GM18511 (cell line): ENCODE measurements around the gene TMUB2.

Experiments
- ATAC-seq: cut with Tn5 transposase; IDR thresholded peaks from one replicate; pipeline ENCODE4 v1.9.1; 2021; ENCODE audit warnings: mild to moderate bottlenecking, moderate library complexity; ENCODE audit not compliant: unreplicated experiment

TMUB2 gene

DNA sequence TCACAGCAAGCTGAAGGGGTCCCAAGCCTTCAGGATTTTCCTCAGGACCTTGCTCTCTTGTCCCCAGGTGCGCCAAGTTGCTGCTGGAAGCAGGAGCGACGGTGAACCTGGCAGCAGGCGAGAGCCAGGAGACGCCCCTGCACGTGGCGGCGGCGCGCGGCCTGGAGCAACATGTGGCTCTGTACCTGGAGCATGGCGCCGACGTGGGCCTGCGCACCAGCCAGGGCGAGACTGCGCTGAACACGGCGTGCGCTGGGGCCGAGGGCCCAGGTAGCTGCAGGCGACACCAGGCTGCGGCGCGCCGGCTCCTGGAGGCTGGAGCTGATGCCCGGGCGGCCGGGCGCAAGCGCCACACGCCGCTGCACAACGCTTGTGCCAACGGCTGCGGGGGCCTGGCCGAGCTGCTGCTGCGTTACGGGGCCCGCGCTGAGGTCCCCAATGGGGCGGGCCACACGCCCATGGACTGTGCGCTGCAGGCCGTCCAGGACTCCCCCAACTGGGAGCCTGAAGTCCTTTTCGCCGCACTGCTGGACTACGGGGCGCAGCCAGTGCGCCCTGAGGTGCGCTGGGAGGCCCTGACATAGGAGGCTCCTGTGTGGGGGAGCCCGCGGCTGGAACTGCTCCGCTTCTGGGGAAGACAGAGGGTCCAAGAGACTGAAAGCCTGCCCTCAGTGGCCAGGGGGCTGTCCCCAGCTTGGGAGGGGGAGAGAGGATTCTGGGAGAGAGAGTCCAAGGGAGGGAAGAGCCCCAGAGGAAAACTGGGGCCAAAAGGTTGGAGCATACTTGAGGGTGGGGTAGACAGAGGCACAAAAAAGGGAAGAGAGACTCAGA lies 9.9 kb upstream of the TMUB2 start:
- ATAC-seq, result no peak

DNA sequence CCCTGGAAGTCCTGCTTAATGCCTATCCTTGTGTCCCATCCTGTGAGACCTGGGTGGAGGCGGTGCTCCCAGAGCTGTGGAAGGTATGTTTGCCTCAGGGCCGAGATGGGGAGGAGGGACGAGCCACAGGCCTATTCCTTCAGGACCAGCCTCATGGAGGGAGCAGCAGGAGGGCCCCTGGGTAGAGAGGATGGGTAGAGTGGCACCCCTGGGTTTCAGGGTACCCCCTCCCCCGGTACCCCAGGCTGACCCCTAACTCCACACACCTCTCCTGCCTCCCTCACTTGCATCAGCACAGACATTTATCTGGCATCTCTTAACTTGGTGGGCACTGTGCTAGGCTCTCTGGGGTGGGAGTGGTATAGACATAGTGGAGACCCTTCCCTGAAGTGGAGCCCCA lies 9.1 kb upstream of the TMUB2 start:
- ATAC-seq, result no peak

- ATAC-seq, result no peak
Measured at GRCh38 chr17:44178133-44178532, 8.6 kb upstream of the TMUB2 start.

GRCh38 chr17:44183024-44183423 lies 3.7 kb upstream of the TMUB2 start:
- no peak for ATAC-seq

DNA sequence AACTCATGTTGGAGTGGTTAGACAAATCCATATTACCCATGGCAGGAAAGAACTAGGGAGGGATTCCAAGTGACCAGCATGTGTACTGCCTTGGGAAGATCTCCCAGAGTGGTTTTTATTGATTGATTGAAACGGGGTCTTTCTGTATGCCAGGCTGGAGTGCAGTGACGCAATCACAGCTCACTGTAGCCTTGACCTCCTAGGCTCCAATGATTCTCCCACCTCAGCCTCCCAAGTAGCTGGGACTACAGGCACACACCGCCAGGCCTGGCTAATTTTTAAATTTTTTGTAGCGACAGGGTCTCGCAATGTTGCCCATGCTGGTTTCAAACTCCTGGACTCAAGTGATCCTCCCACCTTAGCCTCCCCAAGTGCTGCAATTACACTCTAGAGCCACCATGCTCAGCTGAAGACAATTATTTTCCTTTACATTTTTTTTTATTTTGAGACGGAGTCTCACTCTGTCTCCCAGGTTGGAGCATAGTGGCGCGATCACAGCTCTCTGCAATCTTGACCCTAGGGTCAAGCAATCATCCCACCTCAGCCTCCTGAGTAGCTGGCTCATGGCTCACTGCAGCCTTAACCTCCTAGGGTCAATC lies 2.5 kb upstream of the TMUB2 start:
- ATAC-seq, result no peak

DNA sequence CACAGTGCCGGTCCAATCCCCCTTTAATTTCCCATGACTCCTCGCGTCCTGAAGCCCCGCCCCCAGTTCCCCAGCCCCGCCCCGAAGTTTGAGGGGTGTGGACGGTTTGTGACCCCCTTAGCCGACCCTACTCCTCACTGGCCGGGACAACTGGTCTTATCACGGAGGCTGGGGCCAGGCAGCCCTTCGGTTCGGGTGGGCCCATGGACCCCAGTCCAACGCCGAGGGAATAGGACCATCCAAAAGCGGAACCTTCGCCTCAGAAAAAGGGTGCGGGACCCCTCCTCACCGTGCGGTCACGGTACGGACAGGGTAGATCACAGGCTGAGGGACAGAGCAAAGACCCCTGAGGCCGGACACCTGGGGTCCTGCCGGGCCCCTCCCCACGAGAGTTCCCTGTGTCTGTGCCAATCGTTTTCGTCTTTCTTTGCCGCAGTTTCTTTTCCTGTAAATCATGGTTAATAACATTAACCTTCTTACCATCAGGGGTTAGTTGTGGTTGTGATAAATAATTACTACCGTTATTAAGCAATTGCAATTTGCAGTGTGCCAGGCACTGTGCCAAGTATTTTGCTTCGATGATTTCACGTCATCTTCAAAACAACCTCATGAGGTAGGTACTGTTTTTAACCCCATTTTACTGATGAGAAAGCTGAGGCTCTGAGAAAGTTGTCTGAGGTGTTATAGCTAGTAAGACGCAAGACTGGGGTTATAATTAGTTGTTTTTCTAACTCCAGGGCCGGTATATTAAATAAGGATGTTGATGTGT lies 543 bp downstream of the TMUB2 start:
- peak; percentile 60 for ATAC-seq

DNA sequence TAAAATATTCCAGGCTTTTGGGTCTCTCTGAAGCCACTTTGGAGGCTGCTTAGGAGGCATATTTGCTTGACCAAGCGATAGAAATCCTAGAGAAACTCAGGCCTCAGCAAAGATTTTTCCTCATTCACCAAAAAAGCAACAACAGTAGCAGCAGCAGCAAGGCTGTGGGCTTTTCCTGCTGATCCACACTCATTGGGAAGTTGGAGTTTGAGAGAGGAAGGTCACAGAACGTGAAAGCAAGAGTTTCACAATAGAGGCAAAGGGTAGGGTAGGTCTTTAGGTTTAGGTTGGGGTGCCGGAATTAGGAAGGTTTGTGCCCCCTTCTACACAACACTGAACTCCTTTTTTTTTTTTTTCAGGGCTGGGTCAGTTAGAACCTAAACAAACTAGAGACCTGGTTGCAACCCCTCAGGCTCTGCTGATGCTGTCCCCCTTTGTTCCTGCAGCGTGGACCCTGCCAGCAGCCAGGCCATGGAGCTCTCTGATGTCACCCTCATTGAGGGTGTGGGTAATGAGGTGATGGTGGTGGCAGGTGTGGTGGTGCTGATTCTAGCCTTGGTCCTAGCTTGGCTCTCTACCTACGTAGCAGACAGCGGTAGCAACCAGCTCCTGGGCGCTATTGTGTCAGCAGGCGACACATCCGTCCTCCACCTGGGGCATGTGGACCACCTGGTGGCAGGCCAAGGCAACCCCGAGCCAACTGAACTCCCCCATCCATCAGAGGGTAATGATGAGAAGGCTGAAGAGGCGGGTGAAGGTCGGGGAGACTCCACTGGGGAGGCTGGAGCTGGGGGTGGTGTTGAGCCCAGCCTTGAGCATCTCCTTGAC lies 2.0 kb downstream of the TMUB2 start:
- no peak for ATAC-seq

DNA sequence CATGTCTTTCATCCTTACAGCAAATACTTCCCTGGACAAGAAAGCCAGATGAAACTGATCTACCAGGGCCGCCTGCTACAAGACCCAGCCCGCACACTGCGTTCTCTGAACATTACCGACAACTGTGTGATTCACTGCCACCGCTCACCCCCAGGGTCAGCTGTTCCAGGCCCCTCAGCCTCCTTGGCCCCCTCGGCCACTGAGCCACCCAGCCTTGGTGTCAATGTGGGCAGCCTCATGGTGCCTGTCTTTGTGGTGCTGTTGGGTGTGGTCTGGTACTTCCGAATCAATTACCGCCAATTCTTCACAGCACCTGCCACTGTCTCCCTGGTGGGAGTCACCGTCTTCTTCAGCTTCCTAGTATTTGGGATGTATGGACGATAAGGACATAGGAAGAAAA lies 3.7 kb downstream of the TMUB2 start:
- ATAC-seq, result no peak

DNA sequence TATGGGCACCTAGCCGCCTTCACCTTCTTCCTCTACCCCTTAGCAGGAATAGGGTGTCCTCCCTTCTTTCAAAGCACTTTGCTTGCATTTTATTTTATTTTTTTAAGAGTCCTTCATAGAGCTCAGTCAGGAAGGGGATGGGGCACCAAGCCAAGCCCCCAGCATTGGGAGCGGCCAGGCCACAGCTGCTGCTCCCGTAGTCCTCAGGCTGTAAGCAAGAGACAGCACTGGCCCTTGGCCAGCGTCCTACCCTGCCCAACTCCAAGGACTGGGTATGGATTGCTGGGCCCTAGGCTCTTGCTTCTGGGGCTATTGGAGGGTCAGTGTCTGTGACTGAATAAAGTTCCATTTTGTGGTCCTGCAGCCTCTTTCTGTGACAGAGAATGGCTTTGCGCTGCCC lies 4.6 kb downstream of the TMUB2 start:
- no peak for ATAC-seq

- no peak for ATAC-seq
Measured at GRCh38 chr17:44191941-44192496, 5.2 kb downstream of the TMUB2 start.

- no peak for ATAC-seq
Measured at GRCh38 chr17:44192750-44193149, 6.0 kb downstream of the TMUB2 start.

DNA sequence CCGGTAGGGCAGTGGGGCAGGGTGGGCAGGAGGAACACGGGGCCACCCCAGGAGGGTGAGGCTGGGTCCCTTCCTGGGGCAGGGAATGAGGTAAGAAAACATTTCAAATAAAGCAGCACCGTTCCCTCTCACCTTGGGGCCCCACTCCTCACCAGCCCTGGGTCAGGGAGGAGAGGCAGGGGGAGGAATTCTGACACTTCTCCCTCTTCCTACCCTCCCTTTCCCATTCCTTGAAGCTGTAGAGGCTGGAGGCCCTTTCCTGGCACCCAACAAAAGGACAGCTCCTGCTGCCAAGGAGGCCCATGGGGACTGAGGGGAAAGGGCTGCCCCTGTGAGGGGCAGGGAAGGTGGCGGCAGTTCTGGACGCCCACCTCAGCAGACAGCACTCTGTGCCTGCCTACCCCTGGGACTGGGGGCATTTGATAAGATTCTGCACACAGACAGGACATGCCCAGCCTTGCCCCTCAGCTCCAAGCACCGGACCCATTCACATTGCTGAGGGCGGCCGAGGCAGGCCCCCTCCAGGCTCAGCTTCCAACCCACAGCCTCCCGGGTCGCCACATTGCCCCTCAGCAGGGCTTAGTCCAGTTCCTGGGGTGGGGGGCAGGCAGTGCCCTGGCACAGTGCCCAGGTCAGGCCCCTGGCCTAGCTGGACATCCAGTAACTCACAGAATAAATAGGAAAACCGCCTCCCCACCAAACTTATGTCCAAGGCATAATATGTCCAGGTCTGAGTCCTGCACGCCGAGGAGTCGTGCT lies 6.7 kb downstream of the TMUB2 start:
- ATAC-seq, result no peak

DNA sequence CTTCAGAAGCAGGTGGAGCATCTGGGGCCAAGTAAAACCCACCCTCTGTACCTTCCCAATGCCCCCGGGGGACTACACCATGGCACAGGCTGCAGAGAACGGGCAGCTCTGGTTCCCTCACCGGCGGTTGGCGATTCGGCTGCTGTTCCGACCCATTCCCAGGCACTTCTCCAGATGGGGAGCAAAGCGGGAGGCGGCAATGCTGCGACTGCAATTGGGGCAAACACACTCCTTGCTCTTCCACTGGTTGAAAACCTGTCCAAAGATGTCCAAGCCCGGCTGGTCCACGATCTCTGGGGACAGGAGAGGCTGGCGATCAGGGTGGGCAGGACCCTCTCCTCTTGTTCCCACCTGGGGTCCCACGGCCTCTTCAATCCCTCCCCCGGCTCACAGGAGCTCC lies 10.3 kb downstream of the TMUB2 start:
- ATAC-seq, result no peak

- ATAC-seq, result no peak
Measured at GRCh38 chr17:44197980-44198720, 11.4 kb downstream of the TMUB2 start.

GRCh38 chr17:44198721-44199552 lies 12.2 kb downstream of the TMUB2 start:
- ATAC-seq, result peak; percentile 30

DNA sequence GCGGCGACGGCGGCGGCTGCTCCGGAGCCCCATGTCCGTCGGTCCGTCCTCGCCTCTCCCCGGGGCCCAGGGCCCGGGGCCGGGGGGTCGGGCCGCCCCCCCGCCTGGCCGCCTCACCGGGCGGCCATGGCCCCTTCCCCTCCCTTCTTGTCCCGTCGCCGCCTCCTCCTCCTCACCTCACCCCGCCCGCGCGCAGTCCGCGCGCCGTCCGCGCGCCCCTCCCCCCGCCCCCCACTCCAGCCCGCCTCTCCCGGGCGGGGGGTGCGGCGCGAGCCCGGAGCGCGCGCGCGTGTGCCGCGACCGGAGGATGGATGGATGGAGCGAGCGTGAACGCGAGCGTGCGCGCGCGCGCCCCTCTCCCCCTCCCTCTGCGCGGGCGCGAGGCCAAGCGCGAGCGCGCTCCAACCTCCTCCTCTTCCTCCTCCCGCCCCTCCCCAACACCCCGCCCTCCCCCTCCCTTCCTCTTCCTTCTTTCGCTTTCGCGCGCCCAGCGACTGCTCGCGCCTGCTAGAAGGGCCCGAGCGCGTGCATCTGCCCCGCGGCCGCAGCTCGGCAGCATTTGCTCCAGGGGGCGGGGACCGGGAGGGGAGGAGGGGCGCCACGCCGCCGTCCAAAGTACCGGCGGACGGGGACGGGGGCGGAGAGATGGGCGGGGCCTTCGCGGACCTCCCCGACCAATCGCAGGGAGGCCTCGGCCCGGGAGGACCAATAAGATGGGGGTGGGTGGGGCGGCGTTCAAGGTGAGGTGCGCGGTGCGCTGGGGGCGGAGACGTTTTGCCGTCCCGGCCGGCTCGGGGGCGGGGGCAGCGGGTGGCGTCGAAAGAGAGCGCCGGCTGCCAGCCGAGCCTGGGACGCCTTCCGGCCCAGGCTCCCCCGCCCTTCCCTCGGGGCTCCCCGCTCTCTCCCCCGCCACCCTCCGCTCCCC lies 13.0 kb downstream of the TMUB2 start, which contains the start of gene ATXN7L3:
ATXN7L3 (minus strand) TSS at position 332 of the 925 bp plus-strand sequence. CDS start 1,814 bp downstream, outside the sequence.
- peak; percentile 70 for ATAC-seq

GRCh38 chr17:44200478-44201155 lies 13.8 kb downstream of the TMUB2 start:
- no peak for ATAC-seq
